ENCODE measurements around the gene STON1.

DNA sequence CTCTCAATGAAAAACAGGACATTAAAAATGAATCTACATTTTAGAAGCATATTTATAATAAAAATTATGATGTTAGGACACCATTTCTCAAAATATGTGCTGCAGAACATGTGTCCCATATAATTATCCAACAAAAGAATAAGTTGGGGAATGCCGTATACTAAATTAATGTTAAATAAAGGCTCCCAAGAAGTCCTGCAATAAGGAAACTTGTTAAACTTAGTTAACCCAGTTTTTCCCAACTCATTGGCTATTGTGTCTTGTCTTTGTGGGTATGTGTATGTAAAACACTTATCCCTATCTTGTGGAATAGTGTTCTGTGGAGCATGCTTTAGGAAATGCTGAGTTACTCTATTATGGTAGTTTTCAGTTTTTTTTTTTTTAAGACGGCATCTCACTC, 62.1 kb downstream of the STON1 start:
- TF ChIP-seq CTCF (conservative IDR thresholded peaks at IDR 0.05) (no peak), EZH2 (IDR thresholded peaks at IDR 0.05; ENCODE audit: low read depth) (no peak)
